Keratinocyte (primary cell): ENCODE data around the gene ARHGAP10. TPM values are rescaled to one million over a fixed set of nuclear protein-coding genes. Genes with fewer than 3 reads are reported as not detected.

Experiments used
- DNase-seq: peaks from one replicate; pipeline ENCODE4 v3.0.0-alpha.2; 2011; ENCODE audit warnings: low read depth, missing footprints, low spot score
- FAIRE-seq: peaks from 2 replicates; lab custom pipeline; 2011; peaks lifted over from hg19 to GRCh38; lab: Jason Lieb, UNC
- H2AFZ ChIP-seq: 2 replicates; pipeline ENCODE4 v1.6.0; 2012; ENCODE audit warnings: low read length, control low read depth, inconsistent platforms; ENCODE audit not compliant: control insufficient read depth
- H3K27ac ChIP-seq: 2 replicates; pipeline ENCODE4 v1.5.1; 2011; ENCODE audit warnings: low read length; ENCODE audit not compliant: control insufficient read depth, insufficient read depth
- H3K27me3 ChIP-seq: 3 replicates; pipeline ENCODE4 v1.6.0; 2011; ENCODE audit warnings: low read length; ENCODE audit not compliant: control insufficient read depth, insufficient read depth; ENCODE audit errors: extremely low read depth
- H3K36me3 ChIP-seq, 2 experiments: 2 replicates in 1 of 2; 3 replicates in 1 of 2; pipeline ENCODE4 v1.5.1; 2011; ENCODE audit warnings: low read length in 2 of 2, mild to moderate bottlenecking in 1 of 2; ENCODE audit not compliant: control insufficient read depth in 2 of 2, insufficient read depth in 2 of 2; ENCODE audit errors: extremely low read depth in 1 of 2
- H3K4me1 ChIP-seq: 3 replicates; pipeline ENCODE4 v1.5.1; 2011; ENCODE audit warnings: low read length; ENCODE audit not compliant: control insufficient read depth, insufficient read depth; ENCODE audit errors: extremely low read depth
- H3K4me2 ChIP-seq: 3 replicates; pipeline ENCODE4 v1.6.0; 2011; ENCODE audit warnings: low read depth, low read length; ENCODE audit not compliant: control insufficient read depth, insufficient read depth; ENCODE audit errors: extremely low read depth
- H3K4me3 ChIP-seq, 3 experiments: fragments of 200-600 bp in 1 of 3; sonication (generic) in 1 of 3; 2 replicates in 2 of 3; 3 replicates in 1 of 3; pipeline ENCODE4 v1.5.1; 2011 to 2016; ENCODE audit warnings: low read length in 3 of 3, mild to moderate bottlenecking in 3 of 3, control low read depth in 2 of 3, inconsistent platforms in 1 of 3, low read depth in 1 of 3, mixed read lengths in 1 of 3, mixed run types in 1 of 3, moderate library complexity in 1 of 3; ENCODE audit not compliant: control insufficient read depth in 2 of 3, insufficient read depth in 2 of 3; ENCODE audit errors: extremely low read depth in 1 of 3
- H3K79me2 ChIP-seq: 2 replicates; pipeline ENCODE4 v1.6.0; 2012; ENCODE audit warnings: low read length; ENCODE audit not compliant: control insufficient read depth, insufficient read depth
- H3K9ac ChIP-seq: 3 replicates; pipeline ENCODE4 v1.6.0; 2011; ENCODE audit warnings: low read length; ENCODE audit not compliant: control insufficient read depth, insufficient read depth; ENCODE audit errors: extremely low read depth
- H3K9me1 ChIP-seq: 3 replicates; pipeline ENCODE4 v1.6.0; 2011; ENCODE audit warnings: low read length; ENCODE audit not compliant: control insufficient read depth, insufficient read depth; ENCODE audit errors: extremely low read depth
- H3K9me3 ChIP-seq: 2 replicates; pipeline ENCODE4 v1.5.1; 2012; ENCODE audit warnings: low read depth, low read length; ENCODE audit not compliant: control insufficient read depth
- H4K20me1 ChIP-seq: 3 replicates; pipeline ENCODE4 v1.6.0; 2011; ENCODE audit warnings: low read length; ENCODE audit not compliant: control insufficient read depth, insufficient read depth; ENCODE audit errors: extremely low read depth
- CTCF ChIP-seq, 3 experiments: IDR thresholded peaks in 1 of 3; conservative IDR thresholded peaks in 1 of 3; optimal IDR thresholded peaks in 1 of 3; 2 replicates in 2 of 3; 3 replicates in 1 of 3; pipeline versions ENCODE3 to v1.5.1; 2011; ENCODE audit warnings: low read length in 3 of 3, mild to moderate bottlenecking in 3 of 3, moderate library complexity in 2 of 3, control low read depth in 1 of 3, inconsistent platforms in 1 of 3; ENCODE audit not compliant: insufficient read depth in 2 of 3; ENCODE audit errors: extremely low read depth in 1 of 3
- EZH2 ChIP-seq: IDR thresholded peaks from one replicate; pipeline ENCODE4 v1.6.1; 2012; ENCODE audit warnings: inconsistent platforms, mild to moderate bottlenecking, low read length, moderate library complexity
- dilution Hi-C: fragments of 300-500 bp; cut with MboI; formaldehyde crosslinking; loops from one replicate; pipeline ENCODE4 v1.7.0; 2020; ENCODE audit warnings: low sequenced_read_pairs; ENCODE audit not compliant: extremely low pct_ligation_motif_present
- polyA plus RNA-seq, 5 experiments: library from polyadenylated mRNA; depleted of rRNA in 3 of 5; stranded (reverse) in 3 of 5; stranded (forward) in 1 of 5; unstranded in 1 of 5; fragments of >200 nt; gene quantifications; 1 replicate in 1 of 5; 2 replicates in 3 of 5; 3 replicates in 1 of 5; pipeline versions ENCODE4 v1.2.1 to v1.2.3, GENCODE V29; 2011 to 2012; ENCODE audit warnings: missing spikeins in 2 of 5, low read depth in 1 of 5, low replicate concordance in 1 of 5

Gene ARHGAP10
- polyA plus RNA-seq, 1 donor (not counting 4 experiments of a cell fraction or from before 2014, with no cell fraction given): 18.7 TPM

DNA sequence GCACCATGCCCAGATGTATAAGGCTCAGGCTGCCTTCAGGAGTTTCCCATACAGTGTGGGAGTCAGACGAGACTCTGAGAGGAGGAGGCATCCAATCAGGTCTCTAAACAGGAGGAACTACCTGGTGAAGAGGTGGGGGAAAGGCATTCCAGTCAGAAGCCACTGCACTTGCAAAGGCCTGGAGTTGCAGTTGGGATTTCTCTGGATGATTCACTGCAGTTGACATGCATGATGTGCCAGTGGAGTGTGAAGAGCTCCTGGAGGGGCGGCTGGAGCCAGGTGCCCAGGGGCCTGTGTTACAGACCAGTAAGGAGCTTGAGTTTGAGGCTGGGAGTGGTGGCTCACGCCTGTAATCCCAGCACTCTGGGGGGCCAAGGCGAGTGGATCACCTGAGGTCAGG is 339.1 kb downstream of the ARHGAP10 start:
- FAIRE-seq (no peak), DNase-seq (no peak)
- no peak for TF ChIP-seq EZH2
- TF ChIP-seq CTCF (optimal IDR thresholded peaks at IDR 0.05 in 1 of 3, IDR thresholded peaks at IDR 0.05 in 1 of 3, conservative IDR thresholded peaks at IDR 0.05 in 1 of 3; ENCODE audit: extremely low read depth in 1 of 3, insufficient read depth in 2 of 3, low read length in 3 of 3): no peak
- Histone ChIP-seq H3K27me3 (no peaks in the 10 kb centered on the region), H4K20me1 (peaks cover 3% of the 10 kb centered on the region), H3K9ac (no peak overlapping the region), H3K36me3 (peaks cover 5 to 20% of the 10 kb centered on the region in 2 experiments), H3K4me2 (no peak overlapping the region), H3K9me1 (no peaks in the 10 kb centered on the region), H3K4me1 (no peaks in the 10 kb centered on the region), H3K27ac (no peak overlapping the region), H3K79me2 (no peaks in the 10 kb centered on the region), H2AFZ (no peak overlapping the region), H3K9me3 (no peaks in the 10 kb centered on the region), H3K4me3 (no peak overlapping the region)
- dilution Hi-C loops: no loop called here

GRCh38 chr4:148072789-148073188 is 340.9 kb downstream of the ARHGAP10 start:
- FAIRE-seq (no peak), DNase-seq (no peak)
- Histone ChIP-seq H3K36me3 (peaks cover 5 to 13% of the 10 kb centered on the region in 2 experiments), H3K9me1 (no peaks in the 10 kb centered on the region), H3K4me1 (no peaks in the 10 kb centered on the region), H3K27me3 (no peaks in the 10 kb centered on the region), H3K9ac (no peak overlapping the region), H4K20me1 (peaks cover 3% of the 10 kb centered on the region), H3K4me3 (no peak overlapping the region), H3K79me2 (no peaks in the 10 kb centered on the region), H3K4me2 (no peak overlapping the region), H2AFZ (no peak overlapping the region), H3K27ac (no peak overlapping the region), H3K9me3 (no peaks in the 10 kb centered on the region)
- TF ChIP-seq EZH2 (no peak), CTCF (optimal IDR thresholded peaks at IDR 0.05 in 1 of 3, IDR thresholded peaks at IDR 0.05 in 1 of 3, conservative IDR thresholded peaks at IDR 0.05 in 1 of 3; ENCODE audit: extremely low read depth in 1 of 3, insufficient read depth in 2 of 3, low read length in 3 of 3) (no peak)
- dilution Hi-C loops: no loop called here
